CD4-positive, alpha-beta memory T cell (primary cell): ENCODE data around the gene CTNND2. TPM values are rescaled to one million over a fixed set of nuclear protein-coding genes. Genes with fewer than 3 reads are reported as not detected.

Source experiments
- CTCF ChIA-PET: fragments of 350-600 bp; sonication (Branson Sonifier 250); formaldehyde crosslinking; loops from one replicate; lab custom pipeline; 2021; ENCODE audit warnings: inconsistent platforms; ENCODE audit not compliant: partially characterized antibody; lab: Charles Lee
- POLR2A ChIA-PET: fragments of 350-600 bp; sonication (Branson Sonifier 250); formaldehyde crosslinking; loops from one replicate; lab custom pipeline; 2021; ENCODE audit not compliant: partially characterized antibody; lab: Charles Lee
- DNase-seq, 5 donors: peaks; one replicate each; pipeline versions ENCODE4 v3.0.0 to v3.0.0-alpha.2; 2020 to 2022; ENCODE audit warnings: mixed read lengths in 1 of 5
- H3K27ac ChIP-seq: one replicate; pipeline ENCODE4 v1.7.0; 2013; ENCODE audit warnings: low read depth, low read length
- H3K27me3 ChIP-seq: 2 replicates; pipeline ENCODE4 v1.7.0; 2013; ENCODE audit warnings: mild to moderate bottlenecking, low read length, moderate library complexity; ENCODE audit not compliant: insufficient read depth
- H3K36me3 ChIP-seq: 2 replicates; pipeline ENCODE4 v1.7.0; 2013; ENCODE audit warnings: mild to moderate bottlenecking, low read length, moderate library complexity; ENCODE audit not compliant: insufficient read depth
- H3K4me1 ChIP-seq: 2 replicates; pipeline ENCODE4 v1.7.0; 2013; ENCODE audit warnings: mild to moderate bottlenecking, low read length, moderate library complexity; ENCODE audit not compliant: insufficient read depth
- H3K4me3 ChIP-seq, 2 donors: one replicate each; pipeline ENCODE4 v1.7.0; 2013; ENCODE audit warnings: low read length in 2 of 2, mild to moderate bottlenecking in 1 of 2
- H3K9me3 ChIP-seq, 2 donors: one replicate each; pipeline ENCODE4 v1.7.0; 2013; ENCODE audit warnings: low read length in 2 of 2, control low read depth in 1 of 2; ENCODE audit not compliant: control insufficient read depth in 1 of 2
- H3K27ac Mint-ChIP-seq, 7 donors: one replicate each; pipeline ENCODE4 v1.8.0; 2020 to 2021; ENCODE audit warnings: mixed read lengths in 7 of 7, mild to moderate bottlenecking in 6 of 7, inconsistent platforms in 3 of 7, moderate library complexity in 3 of 7
- H3K27me3 Mint-ChIP-seq, 2 donors: one replicate each; pipeline ENCODE4 v1.8.0; 2020 to 2021; ENCODE audit warnings: mixed read lengths in 2 of 2
- H3K36me3 Mint-ChIP-seq, 2 donors: one replicate each; pipeline ENCODE4 v1.8.0; 2020 to 2021; ENCODE audit warnings: mixed read lengths in 2 of 2, inconsistent platforms in 1 of 2, mild to moderate bottlenecking in 1 of 2
- H3K4me1 Mint-ChIP-seq, 4 donors: one replicate each; pipeline ENCODE4 v1.8.0; 2020 to 2021; ENCODE audit warnings: mixed read lengths in 4 of 4, mild to moderate bottlenecking in 1 of 4
- H3K4me3 Mint-ChIP-seq, 8 donors: one replicate each; pipeline ENCODE4 v1.8.0; 2020 to 2021; ENCODE audit warnings: mixed read lengths in 8 of 8, mild to moderate bottlenecking in 7 of 8, moderate library complexity in 6 of 8, inconsistent platforms in 3 of 8
- H3K9me3 Mint-ChIP-seq, 8 donors: one replicate each; pipeline ENCODE4 v1.8.0; 2020 to 2021; ENCODE audit warnings: mixed read lengths in 8 of 8, mild to moderate bottlenecking in 5 of 8, inconsistent platforms in 3 of 8, moderate library complexity in 1 of 8
- intact Hi-C: fragments of 100-400 bp; cut with micrococcal nuclease; formaldehyde crosslinking; loops from one replicate; pipeline ENCODE4 v1.15.1; 2023
- polyA plus RNA-seq, 2 donors: library from polyadenylated mRNA; unstranded; fragments of 300-500 nt; fragmentation: Illumina TruSeq; gene quantifications; one replicate each; pipeline ENCODE4 v1.2.3, GENCODE V29; 2021
- total RNA-seq, 2 experiments: library from RNA; stranded (reverse); gene quantifications; one replicate each; pipeline ENCODE4 v1.2.3, GENCODE V29; 2021

The CTNND2 gene
- total and polyA plus RNA-seq, 4 experiments from 2014 or later, result 0.65 TPM; not detected in 3

GRCh38 chr5:11902201-11902619 lies 2.0 kb downstream of the CTNND2 start:
- Histone ChIP-seq H3K4me1 (no peaks in the 10 kb centered on the region), H3K36me3 (no peaks in the 10 kb centered on the region), H3K9me3 (no peaks in the 10 kb centered on the region), H3K27ac (no peak overlapping the region), H3K4me3 (no peak overlapping the region), H3K27me3 (no peaks in the 10 kb centered on the region)
- peaks cover 0 to 9% (median 4%) of the 10 kb centered on the region in 8 donors for H3K9me3 Mint-ChIP-seq
- no peak overlapping the region for H3K4me3 Mint-ChIP-seq
- intact Hi-C loops, result no loop called here
- H3K36me3 Mint-ChIP-seq, result no peaks in the 10 kb centered on the region
- no peak overlapping the region for H3K27ac Mint-ChIP-seq
- ChIA-PET CTCF (no interaction called here), POLR2A (no interaction called here)
- peaks cover 17 to 28% of the 10 kb centered on the region in 2 donors for H3K27me3 Mint-ChIP-seq
- H3K4me1 Mint-ChIP-seq, result peaks cover 0 to 13% (median 3%) of the 10 kb centered on the region in 4 donors
- DNase-seq, result no peak

DNA sequence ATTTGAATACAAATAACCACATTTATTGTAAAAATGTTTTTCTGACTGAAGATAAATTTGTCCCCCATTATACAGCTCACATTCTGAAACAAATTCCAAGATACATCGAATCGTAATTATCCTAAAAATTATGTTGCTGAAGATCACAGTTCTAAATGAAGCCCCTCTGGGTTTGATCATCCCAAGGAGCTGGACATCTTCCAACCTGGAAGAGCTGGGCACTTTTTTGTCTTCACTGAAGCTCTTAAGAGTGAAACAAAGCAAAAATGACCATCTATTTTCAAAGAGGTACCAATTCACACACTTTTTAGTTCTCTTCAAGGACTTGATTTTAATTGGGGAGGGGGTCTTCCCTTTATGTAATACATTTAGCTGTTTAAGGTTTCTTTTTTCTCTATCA lies 5.5 kb downstream of the CTNND2 start:
- H3K27ac Mint-ChIP-seq, result no peak overlapping the region
- H3K27me3 Mint-ChIP-seq, result peaks cover 12 to 18% of the 10 kb centered on the region in 2 donors
- no peak for DNase-seq
- H3K9me3 ChIP-seq, result no peaks in the 10 kb centered on the region
- H3K27ac ChIP-seq, result no peak overlapping the region
- no peaks in the 10 kb centered on the region for H3K36me3 Mint-ChIP-seq
- H3K4me3 Mint-ChIP-seq, result no peak overlapping the region
- H3K27me3 ChIP-seq, result no peaks in the 10 kb centered on the region
- intact Hi-C loops, result no loop called here
- peaks cover 0 to 6% (median under 1%) of the 10 kb centered on the region in 4 donors for H3K4me1 Mint-ChIP-seq
- no peaks in the 10 kb centered on the region for H3K36me3 ChIP-seq
- no peak overlapping the region for H3K4me3 ChIP-seq
- POLR2A ChIA-PET, result no interaction called here
- CTCF ChIA-PET, result no interaction called here
- no peaks in the 10 kb centered on the region for H3K4me1 ChIP-seq
- H3K9me3 Mint-ChIP-seq, result peaks cover 0 to 10% (median 5%) of the 10 kb centered on the region in 8 donors

GRCh38 chr5:11897781-11898180 lies 6.5 kb downstream of the CTNND2 start:
- no peaks in the 10 kb centered on the region for H3K27me3 ChIP-seq
- POLR2A ChIA-PET, result no interaction called here
- H3K4me1 ChIP-seq, result no peaks in the 10 kb centered on the region
- Mint-ChIP-seq H3K4me3 (no peak overlapping the region), H3K4me1 (peaks cover 0 to under 1% (median under 1%) of the 10 kb centered on the region in 4 donors), H3K27ac (no peak overlapping the region), H3K27me3 (peaks cover 7 to 12% of the 10 kb centered on the region in 2 donors), H3K36me3 (no peaks in the 10 kb centered on the region), H3K9me3 (peaks cover 0 to 13% (median 5%) of the 10 kb centered on the region in 8 donors)
- DNase-seq, result no peak
- no peak overlapping the region for H3K27ac ChIP-seq
- no peak overlapping the region for H3K4me3 ChIP-seq
- intact Hi-C loops, result no loop called here
- CTCF ChIA-PET, result no interaction called here
- no peaks in the 10 kb centered on the region for H3K9me3 ChIP-seq
- H3K36me3 ChIP-seq, result no peaks in the 10 kb centered on the region

DNA sequence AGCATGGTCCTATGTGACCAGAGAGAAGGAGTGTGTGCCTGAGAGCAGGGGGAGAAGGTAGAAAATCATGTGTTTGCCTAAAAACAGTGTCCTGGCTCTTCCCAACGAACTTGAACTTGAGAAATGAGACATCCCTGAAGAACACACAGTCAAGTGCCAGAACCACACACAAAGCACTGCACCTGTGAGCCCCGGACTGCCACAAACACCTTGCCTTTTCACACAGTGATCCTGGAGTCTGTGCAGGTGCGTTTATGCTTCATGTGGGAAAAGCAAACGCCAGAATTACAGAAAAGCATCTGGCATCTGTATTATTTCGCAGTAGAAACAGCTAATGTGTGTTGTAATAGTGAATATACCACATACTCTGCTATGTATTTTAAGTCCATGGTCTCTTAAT lies 9.3 kb downstream of the CTNND2 start:
- Histone ChIP-seq H3K4me1 (no peaks in the 10 kb centered on the region), H3K27ac (no peak overlapping the region), H3K9me3 (no peaks in the 10 kb centered on the region), H3K27me3 (no peaks in the 10 kb centered on the region), H3K4me3 (no peak overlapping the region), H3K36me3 (no peaks in the 10 kb centered on the region)
- peaks cover 0 to 13% (median 5%) of the 10 kb centered on the region in 8 donors for H3K9me3 Mint-ChIP-seq
- ChIA-PET POLR2A (no interaction called here), CTCF (no interaction called here)
- H3K4me1 Mint-ChIP-seq, result no peaks in the 10 kb centered on the region
- no peak overlapping the region for H3K4me3 Mint-ChIP-seq
- H3K27me3 Mint-ChIP-seq, result no peaks in the 10 kb centered on the region
- no peaks in the 10 kb centered on the region for H3K36me3 Mint-ChIP-seq
- DNase-seq, result no peak
- H3K27ac Mint-ChIP-seq, result no peak overlapping the region
- intact Hi-C loops, result no loop called here

- DNase-seq, result no peak
- ChIA-PET POLR2A (no interaction called here), CTCF (no interaction called here)
- Histone ChIP-seq H3K4me3 (no peak overlapping the region), H3K9me3 (peaks cover 0 to 1% of the 10 kb centered on the region in 2 donors), H3K4me1 (no peaks in the 10 kb centered on the region), H3K27me3 (no peaks in the 10 kb centered on the region), H3K36me3 (no peaks in the 10 kb centered on the region), H3K27ac (no peak overlapping the region)
- Mint-ChIP-seq H3K4me1 (no peaks in the 10 kb centered on the region), H3K36me3 (no peaks in the 10 kb centered on the region), H3K27ac (no peak overlapping the region), H3K27me3 (no peaks in the 10 kb centered on the region), H3K4me3 (no peak overlapping the region), H3K9me3 (peaks cover 0 to 13% (median 3%) of the 10 kb centered on the region in 8 donors)
- intact Hi-C loops, result no loop called here
Observed at GRCh38 chr5:11892832-11893231, 11.4 kb downstream of the CTNND2 start.

GRCh38 chr5:11890777-11891176 lies 13.5 kb downstream of the CTNND2 start:
- H3K27me3 Mint-ChIP-seq, result no peaks in the 10 kb centered on the region
- no peaks in the 10 kb centered on the region for H3K27me3 ChIP-seq
- H3K4me3 Mint-ChIP-seq, result no peak overlapping the region
- no peak overlapping the region for H3K27ac ChIP-seq
- ChIA-PET CTCF (no interaction called here), POLR2A (no interaction called here)
- no peaks in the 10 kb centered on the region for H3K36me3 ChIP-seq
- H3K4me3 ChIP-seq, result no peak overlapping the region
- intact Hi-C loops, result no loop called here
- H3K9me3 Mint-ChIP-seq, result peaks cover 0 to 5% (median 2%) of the 10 kb centered on the region in 8 donors
- no peak overlapping the region for H3K27ac Mint-ChIP-seq
- DNase-seq, result no peak
- H3K9me3 ChIP-seq, result peaks cover 0 to 4% of the 10 kb centered on the region in 2 donors
- H3K4me1 Mint-ChIP-seq, result no peaks in the 10 kb centered on the region
- no peaks in the 10 kb centered on the region for H3K36me3 Mint-ChIP-seq
- H3K4me1 ChIP-seq, result no peaks in the 10 kb centered on the region

GRCh38 chr5:11888221-11888620 lies 16.0 kb downstream of the CTNND2 start:
- Mint-ChIP-seq H3K27me3 (no peaks in the 10 kb centered on the region), H3K36me3 (no peaks in the 10 kb centered on the region), H3K9me3 (peaks cover 0 to 7% (median 2%) of the 10 kb centered on the region in 8 donors), H3K27ac (no peak overlapping the region), H3K4me3 (no peak overlapping the region), H3K4me1 (no peaks in the 10 kb centered on the region)
- no peaks in the 10 kb centered on the region for H3K36me3 ChIP-seq
- ChIA-PET POLR2A (no interaction called here), CTCF (no interaction called here)
- intact Hi-C loops, result no loop called here
- peaks cover 0 to 4% of the 10 kb centered on the region in 2 donors for H3K9me3 ChIP-seq
- no peaks in the 10 kb centered on the region for H3K27me3 ChIP-seq
- no peak overlapping the region for H3K4me3 ChIP-seq
- DNase-seq, result no peak
- no peaks in the 10 kb centered on the region for H3K4me1 ChIP-seq
- H3K27ac ChIP-seq, result no peak overlapping the region

DNA sequence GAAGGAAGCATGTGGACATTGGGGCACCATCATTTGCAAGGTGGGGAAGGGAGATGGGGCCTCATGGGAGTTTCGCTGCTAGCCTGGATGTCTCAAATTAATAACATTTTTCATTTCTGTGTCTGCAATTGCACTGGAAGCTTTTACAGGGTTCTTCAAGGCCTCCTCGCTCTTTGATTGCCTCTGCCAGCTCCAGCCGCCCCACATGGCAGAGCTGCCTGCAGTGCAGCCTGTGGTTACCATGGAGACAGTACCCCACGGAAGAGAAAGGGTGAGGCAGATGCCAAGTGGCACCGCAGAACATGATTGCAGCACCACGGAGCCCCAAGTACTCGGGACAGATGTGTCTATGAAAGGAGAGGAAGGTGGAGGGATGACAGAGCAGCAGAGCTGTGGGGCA lies 25.4 kb downstream of the CTNND2 start:
- H3K9me3 ChIP-seq, result no peaks in the 10 kb centered on the region

More for the DNA sequence above, 25.4 kb downstream of the CTNND2 start:
- no peaks in the 10 kb centered on the region for H3K27me3 ChIP-seq
- no peak overlapping the region for H3K4me3 Mint-ChIP-seq
- H3K27me3 Mint-ChIP-seq, result no peaks in the 10 kb centered on the region
- ChIA-PET CTCF (no interaction called here), POLR2A (no interaction called here)
- DNase-seq, result no peak
- H3K36me3 ChIP-seq, result no peaks in the 10 kb centered on the region
- H3K9me3 Mint-ChIP-seq, result peaks cover 0 to 10% (median 4%) of the 10 kb centered on the region in 8 donors
- H3K4me3 ChIP-seq, result no peak overlapping the region
- no peak overlapping the region for H3K27ac Mint-ChIP-seq
- H3K4me1 ChIP-seq, result no peaks in the 10 kb centered on the region
- H3K27ac ChIP-seq, result no peak overlapping the region
- intact Hi-C loops, result no loop called here
- no peaks in the 10 kb centered on the region for H3K36me3 Mint-ChIP-seq
- peaks cover 0 to 1% (median 0%) of the 10 kb centered on the region in 4 donors for H3K4me1 Mint-ChIP-seq
